H1 (cell line): ENCODE measurements around the gene CD7. TPM values are rescaled to one million over a fixed set of nuclear protein-coding genes. Genes with fewer than 3 reads are reported as not detected.

Source experiments
- EGR1 ChIP-seq: IDR thresholded peaks from 2 replicates; pipeline ENCODE4 v1.6.1; 2011; ENCODE audit warnings: low read depth, low read length, borderline replicate concordance
- polyA plus RNA-seq, 7 experiments: library from polyadenylated mRNA; depleted of rRNA in 3 of 7; stranded (reverse) in 5 of 7; unstranded in 2 of 7; fragments of >200 nt in 5 of 7; fragments of 200-250 nt in 2 of 7; gene quantifications; 1 replicate in 5 of 7; 2 replicates in 1 of 7; 4 replicates in 1 of 7; pipeline versions ENCODE4 v1.2.1 to v1.2.3, GENCODE V29; 2011 to 2013; ENCODE audit warnings: missing spikeins in 2 of 7, mixed read lengths in 2 of 7
- total RNA-seq: library from RNA; stranded (reverse); fragmentation: NEBNext Ultra II Directional; extraction: Animal tissue kit (Norgen Biotek cat#: 25700); gene quantifications from 2 replicates; pipeline ENCODE4 v1.2.1, GENCODE V29; 2021

The CD7 gene
- total and polyA plus RNA-seq, 2 of the 8 experiments (the other 6 are each of a cell fraction or from before 2014, with no cell fraction given), result 0.83 to 0.86 TPM

- TF ChIP-seq EGR1, result no peak
These were observed 726 bp upstream of the CD7 start (continued) for GRCh38 chr17:82318169-82318498.
